AG04450 (cell line): ENCODE data around the gene TMOD2. TPM values are rescaled to one million over a fixed set of nuclear protein-coding genes. Genes with fewer than 3 reads are reported as not detected.

ENCODE experiments used
- CTCF ChIA-PET: fragments of 300-600, 350-600 bp; formaldehyde crosslinking; extraction: SDS; loops from one replicate; lab custom pipeline; 2022; ENCODE audit warnings: antibody characterized with exemption, inconsistent platforms; lab: Charles Lee
- POLR2A ChIA-PET: fragments of 350-600 bp; formaldehyde crosslinking; extraction: SDS; loops from one replicate; lab custom pipeline; 2021; ENCODE audit warnings: antibody characterized with exemption, inconsistent platforms; lab: Yijun Ruan, JAX
- DNase-seq: peaks from one replicate; pipeline ENCODE4 v3.0.0-alpha.2; 2011; ENCODE audit warnings: low read depth, low spot score
- H3K27ac ChIP-seq: one replicate; pipeline ENCODE4 v1.5.1; 2012; ENCODE audit warnings: low read depth, low read length, control low read depth
- H3K27me3 ChIP-seq: one replicate; pipeline ENCODE4 v1.6.0; 2012; ENCODE audit warnings: low read length; ENCODE audit not compliant: control insufficient read depth, insufficient read depth
- H3K4me3 ChIP-seq: 2 replicates; pipeline ENCODE4 v1.5.1; 2011; ENCODE audit warnings: mild to moderate bottlenecking, low read depth, low read length, control low read depth
- H3K9me3 ChIP-seq: 2 replicates; pipeline ENCODE4 v1.5.1; 2012; ENCODE audit warnings: low read length; ENCODE audit not compliant: control insufficient read depth, insufficient read depth
- polyA plus RNA-seq: library from polyadenylated mRNA; depleted of rRNA; stranded (reverse); fragments of >200 nt; gene quantifications from 2 replicates; pipeline ENCODE4 v1.2.3, GENCODE V29; 2011
- TF ChIP-seq, protein P1 (sequence below): IDR thresholded peaks from 2 replicates; pipeline ENCODE4 v1.5.1; 2011; ENCODE audit warnings: low read depth, low read length, control low read depth, inconsistent platforms

The TMOD2 gene
- polyA plus RNA-seq, 1 experiment, result 3.2 TPM

- Histone ChIP-seq H3K4me3 (no peak overlapping the region), H3K9me3 (no peaks in the 10 kb centered on the region), H3K27me3 (no peaks in the 10 kb centered on the region), H3K27ac (no peak overlapping the region)
- DNase-seq, result no peak
- ChIA-PET CTCF (interaction anchor here (0.7 to 1.5 kb wide), 2 partner anchors 51 to 462 kb away, joined by 4 read pairs; no protein-coding TSS in a partner anchor), POLR2A (no interaction called here)
- TF ChIP-seq, protein P1, sequence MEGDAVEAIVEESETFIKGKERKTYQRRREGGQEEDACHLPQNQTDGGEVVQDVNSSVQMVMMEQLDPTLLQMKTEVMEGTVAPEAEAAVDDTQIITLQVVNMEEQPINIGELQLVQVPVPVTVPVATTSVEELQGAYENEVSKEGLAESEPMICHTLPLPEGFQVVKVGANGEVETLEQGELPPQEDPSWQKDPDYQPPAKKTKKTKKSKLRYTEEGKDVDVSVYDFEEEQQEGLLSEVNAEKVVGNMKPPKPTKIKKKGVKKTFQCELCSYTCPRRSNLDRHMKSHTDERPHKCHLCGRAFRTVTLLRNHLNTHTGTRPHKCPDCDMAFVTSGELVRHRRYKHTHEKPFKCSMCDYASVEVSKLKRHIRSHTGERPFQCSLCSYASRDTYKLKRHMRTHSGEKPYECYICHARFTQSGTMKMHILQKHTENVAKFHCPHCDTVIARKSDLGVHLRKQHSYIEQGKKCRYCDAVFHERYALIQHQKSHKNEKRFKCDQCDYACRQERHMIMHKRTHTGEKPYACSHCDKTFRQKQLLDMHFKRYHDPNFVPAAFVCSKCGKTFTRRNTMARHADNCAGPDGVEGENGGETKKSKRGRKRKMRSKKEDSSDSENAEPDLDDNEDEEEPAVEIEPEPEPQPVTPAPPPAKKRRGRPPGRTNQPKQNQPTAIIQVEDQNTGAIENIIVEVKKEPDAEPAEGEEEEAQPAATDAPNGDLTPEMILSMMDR, result no peak
Observed at GRCh38 chr15:51837792-51838251, 86.4 kb downstream of the TMOD2 start.

GRCh38 chr15:51838270-51838669 lies 86.9 kb downstream of the TMOD2 start:
- Histone ChIP-seq H3K4me3 (no peak overlapping the region), H3K9me3 (no peaks in the 10 kb centered on the region), H3K27ac (no peak overlapping the region), H3K27me3 (no peaks in the 10 kb centered on the region)
- TF ChIP-seq, protein P1, result no peak
- POLR2A ChIA-PET, result no interaction called here
- CTCF ChIA-PET, result interaction anchor here (0.7 to 1.5 kb wide), 2 partner anchors 50 to 461 kb away, joined by 4 read pairs; no protein-coding TSS in a partner anchor
- no peak for DNase-seq

GRCh38 chr15:51840692-51841091 lies 89.3 kb downstream of the TMOD2 start:
- Histone ChIP-seq H3K27ac (no peak overlapping the region), H3K9me3 (no peaks in the 10 kb centered on the region), H3K4me3 (no peak overlapping the region), H3K27me3 (no peaks in the 10 kb centered on the region)
- POLR2A ChIA-PET, result no interaction called here
- DNase-seq, result no peak
- CTCF ChIA-PET, result no interaction called here
- TF ChIP-seq, protein P1, result no peak

- ChIA-PET CTCF (interaction anchor here (1.0 kb wide), 1 partner anchor 40 kb away, joined by 3 read pairs; no protein-coding TSS in a partner anchor), POLR2A (no interaction called here)
- Histone ChIP-seq H3K27me3 (no peaks in the 10 kb centered on the region), H3K4me3 (no peak overlapping the region), H3K27ac (no peak overlapping the region), H3K9me3 (no peaks in the 10 kb centered on the region)
- DNase-seq, result no peak
- TF ChIP-seq, protein P1, result no peak
Observed at GRCh38 chr15:51841406-51842040, 90.1 kb downstream of the TMOD2 start.

DNA sequence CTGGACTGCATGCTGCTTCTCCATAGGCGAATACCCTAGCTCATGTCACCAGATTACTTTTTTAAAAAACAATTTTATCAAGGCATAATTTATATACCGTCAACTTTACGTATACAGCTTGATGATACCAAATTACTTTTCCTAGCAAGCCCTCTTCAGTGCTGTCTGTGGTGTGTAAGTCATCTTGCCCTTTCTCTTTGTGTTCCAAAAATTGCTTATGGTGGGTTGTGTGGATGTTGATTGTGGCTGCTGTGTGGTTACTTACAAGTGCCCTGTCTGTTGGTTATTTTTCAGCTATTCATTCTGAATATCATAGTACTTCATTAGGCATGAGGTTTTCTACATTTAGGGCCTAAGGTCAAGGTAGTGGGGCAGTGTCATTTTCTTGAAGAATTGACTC lies 90.9 kb downstream of the TMOD2 start:
- Histone ChIP-seq H3K27ac (no peak overlapping the region), H3K27me3 (no peaks in the 10 kb centered on the region), H3K4me3 (no peak overlapping the region), H3K9me3 (no peaks in the 10 kb centered on the region)
- DNase-seq, result no peak
- TF ChIP-seq, protein P1, result no peak
- ChIA-PET CTCF (interaction anchor here (1.0 to 1.3 kb wide), 2 partner anchors 40 to 47 kb away, joined by 3 to 8 read pairs; no protein-coding TSS in a partner anchor), POLR2A (no interaction called here)
